HG02973 (cell line): Measurements from ENCODE around the gene CEP295NL.
"Not testable (repeated sequence)": the region's sequence is repeated elsewhere in the genome, so short reads cannot be mapped to it uniquely, and the experiment has no call there.

Source experiments
- ATAC-seq: cut with Tn5 transposase; IDR thresholded peaks from one replicate; pipeline ENCODE4 v1.9.1; 2021; ENCODE audit warnings: moderate library complexity; ENCODE audit not compliant: unreplicated experiment

CEP295NL gene

DNA sequence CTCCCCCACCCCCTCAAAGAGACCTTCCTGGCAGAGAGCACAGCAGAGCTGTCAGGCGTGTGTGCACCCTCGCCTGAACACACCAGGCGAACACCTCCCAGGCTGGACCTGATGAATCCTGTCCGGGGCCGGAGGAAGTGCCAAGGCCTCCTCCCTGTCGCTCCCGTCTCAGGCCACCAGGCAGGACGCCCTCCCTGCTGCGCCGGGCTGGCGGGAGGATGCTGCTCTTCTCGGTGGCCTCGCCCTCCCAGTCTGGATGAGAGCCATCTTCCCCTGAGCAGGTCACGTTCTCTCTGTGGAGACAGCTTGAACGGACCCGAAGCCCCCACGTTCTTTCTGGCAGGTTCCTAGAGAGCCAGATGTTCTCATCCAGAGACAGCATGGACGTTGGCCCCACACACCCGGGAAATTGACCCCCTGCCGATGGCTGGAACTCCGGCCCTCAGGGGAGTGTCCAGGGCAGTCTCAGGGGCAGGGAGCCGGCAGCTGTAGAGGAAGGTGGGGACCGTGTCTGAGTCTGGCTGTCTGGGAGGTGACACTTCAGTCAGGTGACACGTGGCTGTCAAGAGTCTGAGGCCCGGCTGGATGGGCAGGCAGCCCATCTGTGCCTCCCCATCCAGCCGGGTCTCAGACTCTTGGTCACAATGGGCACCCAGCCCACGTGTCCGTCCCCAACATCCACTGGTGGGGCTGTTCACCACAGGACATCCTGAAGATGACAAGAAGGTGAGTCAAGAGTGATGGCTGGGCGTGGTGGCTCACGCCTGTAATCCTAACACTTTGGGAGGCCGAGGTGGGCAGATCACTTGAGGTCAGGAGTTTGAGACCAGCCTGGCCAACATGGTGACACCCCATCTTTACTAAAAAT, 27.1 kb upstream of the CEP295NL start:
- ATAC-seq: no peak

DNA sequence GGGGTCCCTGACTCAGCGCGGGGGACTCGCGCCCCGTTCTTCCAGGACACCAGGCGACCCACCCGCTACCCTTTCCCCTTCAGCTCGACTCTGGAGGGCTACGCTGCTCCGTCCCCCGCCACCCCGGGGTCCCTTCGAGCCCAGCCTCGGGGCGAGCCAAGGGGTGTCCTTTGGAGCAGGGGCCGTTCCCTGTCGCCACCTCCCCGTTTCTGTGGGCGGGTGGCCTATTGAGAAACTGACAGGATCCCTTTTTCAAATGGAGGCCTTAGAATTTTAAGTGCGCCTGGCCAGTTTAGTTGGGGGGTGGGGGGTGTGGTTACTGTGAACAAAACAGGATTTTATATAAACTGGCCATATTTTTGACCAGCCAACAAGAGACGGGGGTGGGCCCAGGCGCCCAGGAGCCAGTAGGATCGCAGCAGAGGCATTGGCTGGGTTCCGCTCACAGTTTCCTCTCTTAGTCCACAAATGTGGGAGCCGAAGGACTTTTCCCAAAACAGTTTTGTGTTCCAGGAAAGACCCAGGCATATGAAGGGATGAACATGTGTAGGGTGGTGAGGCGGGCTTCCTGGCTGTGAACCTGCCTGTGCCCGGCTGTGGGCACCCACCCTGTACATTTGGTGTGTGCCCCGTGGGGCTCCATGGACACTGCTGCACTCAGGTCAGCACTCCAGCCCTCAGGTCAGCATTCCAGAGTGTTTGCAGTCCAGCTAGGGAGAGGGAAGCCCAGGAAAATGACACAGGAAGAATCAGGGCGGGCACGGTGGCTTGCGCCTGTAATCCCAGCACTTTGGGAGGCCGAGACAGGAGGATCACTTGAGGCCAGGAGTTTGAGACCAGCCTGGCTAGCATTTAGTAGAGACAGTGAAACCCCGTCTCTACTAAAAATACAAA, 22.9 kb upstream of the CEP295NL start:
- ATAC-seq: no peak

DNA sequence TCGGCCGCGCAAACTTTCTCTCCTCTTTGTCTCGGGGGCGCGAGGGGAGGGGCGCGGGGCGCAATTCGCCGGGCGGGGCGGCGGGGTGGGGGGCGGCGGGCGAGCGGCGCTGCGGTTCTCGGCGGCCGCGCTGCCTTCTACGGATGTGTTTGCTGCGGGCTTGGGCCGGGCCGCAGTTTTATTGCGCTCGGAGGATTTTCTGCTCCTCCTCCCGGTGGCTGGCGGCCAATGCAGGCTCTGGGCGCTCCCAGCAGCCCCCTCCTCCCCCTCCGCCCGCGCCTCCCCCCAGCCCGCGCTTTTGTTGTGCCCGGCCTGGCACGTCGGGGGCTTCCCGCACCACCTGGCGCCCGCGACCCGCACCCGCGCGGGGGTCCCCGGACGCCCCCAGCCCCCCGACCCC, 22.2 kb upstream of the CEP295NL start, which contains the start of gene TIMP2:
Gene TIMP2, minus strand, starts transcription at position 154 of the 400 bp plus-strand sequence. CDS start 299 bp downstream, outside the sequence.
- no peak for ATAC-seq

DNA sequence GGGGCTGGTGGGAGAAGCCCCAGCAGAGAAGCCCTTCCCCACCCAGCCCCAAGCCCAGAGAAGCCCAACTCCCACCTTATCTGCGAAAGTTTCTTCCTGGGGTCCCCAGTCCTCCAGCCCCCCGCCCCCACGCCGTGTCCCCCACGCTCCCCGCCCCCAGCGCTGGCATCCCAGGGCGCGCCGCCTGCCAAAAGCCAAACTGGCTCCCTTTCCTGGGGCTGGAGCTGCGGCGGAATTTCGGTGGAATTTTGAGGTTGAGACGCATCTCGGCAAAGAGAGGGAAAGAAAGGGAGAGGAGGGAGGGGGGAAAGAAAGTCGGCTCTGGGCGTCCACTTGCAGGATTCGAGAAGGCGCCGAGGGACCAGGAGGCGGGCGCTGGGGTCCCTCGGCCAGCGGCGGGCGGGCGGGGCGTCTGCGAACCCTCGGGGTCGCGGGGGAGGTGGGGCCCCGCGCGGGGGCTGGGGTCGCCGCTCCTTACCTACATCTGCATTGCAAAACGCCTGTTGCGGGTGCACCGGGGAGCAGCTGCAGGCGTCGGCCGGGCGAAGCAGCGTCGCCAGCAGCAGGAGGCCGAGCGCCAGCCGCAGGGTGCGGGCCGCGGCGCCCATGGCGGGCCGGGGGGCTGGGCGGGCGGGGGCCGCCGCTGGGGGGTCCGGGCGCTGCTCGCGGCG, 21.6 kb upstream of the CEP295NL start:
- no peak for ATAC-seq

DNA sequence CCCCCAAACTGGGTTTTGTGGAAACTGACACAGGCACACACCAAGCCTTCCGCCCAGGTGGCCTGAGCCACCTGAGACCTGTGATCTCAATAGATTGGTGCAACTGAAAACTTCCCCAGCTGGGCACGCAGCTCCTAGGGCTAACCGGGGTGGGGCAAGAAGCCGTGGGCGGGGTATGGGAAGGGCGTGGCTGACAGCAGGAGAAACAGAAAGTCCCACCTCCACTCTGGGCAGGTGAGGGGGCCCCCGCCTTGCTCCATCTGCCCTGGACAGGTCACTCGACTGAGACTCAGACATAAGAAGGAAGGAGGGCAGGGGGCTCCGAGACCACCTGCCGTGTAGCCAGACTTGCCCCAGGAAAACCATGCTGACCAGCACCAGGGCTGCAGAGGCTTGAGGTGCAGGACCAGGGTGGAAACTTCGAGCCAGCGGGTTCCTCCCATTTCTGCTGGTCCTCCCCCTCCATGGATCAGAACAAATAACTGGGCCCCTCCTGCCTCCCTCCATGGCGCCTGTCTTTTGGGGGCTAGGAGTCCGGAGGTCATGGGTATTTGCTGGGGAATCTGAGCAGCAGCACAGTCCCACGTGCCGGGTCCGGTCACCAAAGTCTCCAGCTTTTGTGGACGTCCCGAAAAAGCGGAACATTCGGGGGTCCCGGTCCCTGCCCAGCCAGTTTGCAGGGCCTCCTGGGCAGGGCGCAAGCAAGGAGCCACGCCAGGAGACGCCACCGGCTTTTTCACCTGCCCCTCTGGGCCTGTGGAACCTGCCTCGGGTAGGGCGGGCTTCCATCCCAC, 20.9 kb upstream of the CEP295NL start:
- ATAC-seq: no peak

DNA sequence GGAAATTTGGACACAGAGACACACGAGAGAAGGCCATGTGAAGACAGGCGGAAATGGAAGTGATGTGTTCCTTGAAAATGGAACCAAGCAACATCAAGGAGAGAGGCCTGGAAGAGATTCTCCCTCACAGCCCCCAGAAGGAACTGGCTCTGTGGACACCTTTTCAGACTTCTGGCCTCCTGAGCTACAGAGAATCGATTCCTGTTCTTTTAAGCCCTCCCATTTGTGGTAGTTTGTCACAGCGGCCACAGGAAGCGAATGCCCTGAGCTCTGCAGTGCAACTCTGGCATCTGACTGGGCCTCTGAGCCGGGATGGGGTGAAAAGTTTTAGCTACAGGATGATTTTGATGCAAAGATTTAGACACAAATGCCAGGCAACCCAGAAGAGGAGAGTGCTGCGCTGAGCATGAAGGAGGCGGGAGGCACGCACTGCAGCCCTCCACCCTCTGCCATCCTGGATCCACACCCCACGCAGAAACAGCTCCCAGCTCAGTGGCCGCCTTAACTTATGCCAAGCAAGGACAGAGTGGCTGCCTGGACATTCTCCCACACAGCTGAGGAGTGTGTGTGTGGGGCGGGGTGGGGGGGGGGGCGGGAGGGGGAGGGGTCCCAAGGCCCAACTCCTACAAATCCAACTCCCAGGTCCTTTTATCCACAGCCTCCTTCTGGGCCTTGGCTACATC, 20.0 kb upstream of the CEP295NL start:
- no peak for ATAC-seq

DNA sequence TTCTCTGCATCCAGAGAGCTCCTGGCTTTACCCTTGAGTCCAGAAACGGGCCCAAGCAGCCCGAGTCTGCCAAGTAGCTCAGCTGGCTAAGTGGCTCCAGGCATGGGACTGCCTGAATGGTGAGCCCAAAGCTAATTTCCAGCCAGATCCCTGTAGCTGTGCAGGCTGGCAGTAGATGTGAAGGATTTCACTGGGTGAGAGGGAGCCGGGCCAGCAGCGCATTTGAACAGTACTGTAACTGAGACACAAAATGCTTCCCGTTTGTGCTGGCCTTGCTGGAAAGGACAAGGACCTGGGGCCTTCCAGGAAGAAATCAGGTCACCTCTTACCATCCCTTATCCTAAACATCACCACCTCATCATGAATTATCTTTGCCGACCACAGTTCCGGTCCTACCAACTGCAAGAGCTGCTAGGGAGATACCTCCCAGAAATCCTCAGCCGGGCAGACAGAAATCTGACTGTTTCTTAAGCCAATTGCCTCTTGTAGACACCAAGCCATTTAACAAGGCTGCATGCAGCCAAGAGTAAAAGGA, 18.5 kb upstream of the CEP295NL start:
- no peak for ATAC-seq

DNA sequence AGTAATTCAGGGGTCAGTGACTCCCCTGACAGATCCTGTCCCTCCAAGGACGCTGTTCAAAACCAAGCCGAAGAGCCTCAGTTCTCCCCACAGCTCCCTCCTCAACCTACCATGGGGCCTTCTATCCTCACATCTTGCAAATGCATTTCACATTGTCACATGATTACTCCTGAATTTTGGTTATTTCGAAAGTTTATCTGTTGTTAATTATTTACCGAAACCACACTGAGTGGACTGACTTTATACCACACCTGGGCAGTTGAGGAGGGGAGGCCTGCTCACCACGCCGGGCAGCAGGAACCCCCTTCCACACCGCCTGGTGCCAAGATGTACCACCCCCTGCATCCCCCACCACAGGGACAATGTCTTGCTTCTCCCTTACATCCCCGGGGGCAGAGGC, 17.5 kb upstream of the CEP295NL start:
- no peak for ATAC-seq

DNA sequence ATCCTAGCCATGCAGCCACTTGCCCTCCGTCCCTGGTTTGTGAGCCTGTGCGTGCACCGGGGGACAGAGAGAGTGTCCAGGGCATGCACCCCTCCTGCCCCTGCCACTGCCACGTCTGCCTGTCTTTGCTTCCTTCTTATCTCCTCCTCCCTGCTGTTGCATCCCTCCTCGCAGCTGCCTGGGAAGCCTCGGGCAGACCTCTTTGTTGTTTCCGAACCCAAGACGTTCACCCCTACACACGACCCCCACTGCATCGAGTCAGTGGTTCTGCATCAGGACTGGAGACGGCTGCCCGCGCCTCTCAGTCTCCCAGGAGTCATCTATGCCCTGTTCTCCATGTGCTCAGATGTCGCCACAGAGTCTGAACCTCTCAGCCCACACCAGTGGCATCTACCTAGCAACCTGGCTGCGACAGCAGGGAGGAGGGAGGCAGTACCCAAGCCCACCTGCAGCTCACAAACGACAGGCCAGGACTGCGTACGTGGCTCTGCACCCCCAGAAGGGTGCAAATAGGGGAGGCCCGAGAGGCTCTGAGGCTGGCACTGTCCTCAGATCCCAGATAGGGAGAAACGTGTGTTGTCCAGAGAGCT, 17.0 kb upstream of the CEP295NL start:
- ATAC-seq: no peak

DNA sequence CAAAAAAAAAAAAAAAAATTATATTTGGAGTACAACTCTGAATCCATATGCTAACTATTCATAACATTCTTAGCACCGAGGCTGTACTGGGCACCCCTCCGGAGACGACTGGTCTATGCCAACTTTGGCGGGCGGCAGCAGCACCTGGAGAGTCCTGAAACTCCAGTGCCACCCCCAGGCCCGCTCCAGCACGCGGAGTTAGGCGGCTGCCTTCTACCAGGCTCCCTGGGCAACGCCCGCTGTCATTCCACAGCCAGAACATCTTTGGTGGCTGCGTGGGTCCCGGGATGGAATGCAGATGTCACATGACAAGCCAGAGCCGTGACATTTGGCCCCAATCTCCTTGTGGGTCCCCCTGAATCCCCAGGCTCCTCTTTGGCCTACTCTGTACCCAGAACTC, 16.0 kb upstream of the CEP295NL start:
- no peak for ATAC-seq

DNA sequence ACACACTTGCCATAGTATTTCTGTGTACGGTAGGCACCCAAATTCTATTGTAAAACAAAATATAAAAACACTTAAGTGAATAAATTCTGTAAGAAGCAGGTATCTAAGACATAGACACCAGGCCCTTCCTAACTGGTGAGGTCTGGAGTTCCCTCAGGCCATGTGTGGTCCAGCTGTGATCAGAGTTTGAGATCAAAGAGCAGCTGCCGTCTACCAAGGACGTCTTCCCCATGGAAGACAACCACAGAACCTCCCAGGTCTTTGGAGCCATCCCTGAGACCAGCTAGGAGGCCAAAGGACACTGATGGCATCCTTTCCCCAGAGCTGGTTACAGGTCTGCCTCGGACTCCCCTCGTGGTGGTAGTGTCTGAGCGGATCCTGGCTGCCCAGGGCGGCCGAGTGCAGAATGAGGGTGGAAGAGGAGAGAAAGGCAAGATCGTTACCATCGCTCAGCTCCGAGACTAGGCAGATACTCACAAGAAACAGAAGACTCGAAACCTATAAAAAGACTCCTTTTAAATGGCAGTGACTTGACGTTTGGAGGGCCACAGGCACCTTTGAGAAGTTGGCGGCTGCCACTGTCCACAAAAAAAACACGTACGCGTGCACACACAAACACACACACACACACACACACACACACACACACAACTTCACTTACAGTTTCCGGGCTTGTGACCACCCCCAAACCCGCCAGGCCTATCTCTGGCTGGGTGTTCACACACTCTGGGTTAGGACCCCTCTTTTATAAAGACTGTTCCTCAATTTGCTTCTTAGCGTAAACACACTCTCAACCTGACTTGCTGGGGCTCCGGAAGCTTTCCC, 14.7 kb upstream of the CEP295NL start:
- ATAC-seq: no peak

DNA sequence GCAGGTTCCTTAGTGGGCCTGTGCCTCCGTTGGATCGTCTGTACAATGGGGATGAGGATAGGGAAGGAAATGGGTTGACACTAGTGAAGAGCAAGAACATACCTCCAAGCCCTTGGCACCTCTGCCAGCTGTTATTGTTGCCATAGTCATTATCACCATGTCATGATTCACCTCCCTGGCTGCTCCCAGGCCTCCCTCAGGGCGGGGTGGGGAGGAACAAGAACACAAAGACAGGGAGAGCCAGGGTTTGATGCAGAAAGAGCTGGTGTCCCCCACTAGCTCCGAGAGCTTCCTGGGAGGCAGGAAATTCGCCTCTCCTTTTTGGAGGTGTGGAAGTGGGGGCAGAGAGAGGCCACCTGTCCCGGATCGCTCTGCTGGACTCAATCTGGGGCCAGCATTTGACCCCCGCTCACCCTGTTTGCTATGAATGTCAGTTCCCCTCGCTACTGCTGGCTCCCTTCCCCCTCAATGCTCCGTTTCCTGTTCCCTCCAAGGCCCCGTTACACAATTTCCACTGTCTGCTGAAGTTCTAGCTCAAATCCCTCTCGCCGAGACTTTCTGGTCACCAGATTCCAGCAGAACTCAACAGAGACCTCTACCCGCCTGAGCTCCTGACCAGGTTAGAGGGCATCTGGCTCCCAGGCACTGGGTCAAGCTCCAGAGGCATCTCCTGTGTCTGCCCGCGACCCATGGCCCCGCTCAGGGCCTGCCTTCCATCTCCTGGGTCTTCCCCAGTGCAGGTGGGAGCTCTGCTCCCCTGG, 13.1 kb upstream of the CEP295NL start:
- no peak for ATAC-seq

DNA sequence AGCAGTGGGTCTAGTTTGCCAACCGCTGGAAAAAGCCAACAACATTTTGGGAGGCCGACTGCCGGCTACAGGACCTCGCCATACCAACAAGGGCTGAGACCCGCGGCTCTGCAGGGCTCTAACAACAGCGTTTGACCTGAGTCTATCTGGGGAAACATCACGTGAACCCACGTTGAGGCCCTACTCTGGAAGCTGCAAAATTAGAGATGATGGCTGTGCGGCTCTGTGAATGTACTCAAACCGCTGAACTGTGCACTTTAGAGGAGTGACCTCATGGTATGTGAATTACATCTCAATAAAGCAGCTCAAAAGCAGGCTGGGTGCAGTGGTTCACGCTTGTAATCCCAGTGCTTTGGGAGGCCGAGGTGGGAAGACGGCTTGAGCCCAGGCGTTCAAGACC, 10.1 kb upstream of the CEP295NL start:
- ATAC-seq: no peak

DNA sequence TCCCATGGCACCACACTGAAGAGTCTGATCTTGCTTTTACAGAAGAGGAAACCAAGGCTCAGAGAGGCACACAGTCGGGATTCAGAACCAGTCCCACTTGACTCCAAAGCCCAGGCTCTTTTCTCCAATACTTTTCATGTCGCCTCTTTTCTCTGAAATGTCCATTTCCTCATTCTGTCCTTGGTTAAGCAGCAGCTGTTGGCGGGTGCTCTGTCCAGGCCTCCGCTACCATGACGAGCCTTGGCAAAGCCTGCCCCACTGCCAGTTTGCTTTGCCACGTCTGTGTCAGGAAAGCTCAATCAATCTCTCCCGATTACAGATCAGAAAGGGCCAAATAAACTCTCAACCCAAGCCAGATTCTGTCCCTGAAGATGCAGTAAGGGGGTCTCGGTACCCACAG, 9.1 kb upstream of the CEP295NL start:
- ATAC-seq: no peak

DNA sequence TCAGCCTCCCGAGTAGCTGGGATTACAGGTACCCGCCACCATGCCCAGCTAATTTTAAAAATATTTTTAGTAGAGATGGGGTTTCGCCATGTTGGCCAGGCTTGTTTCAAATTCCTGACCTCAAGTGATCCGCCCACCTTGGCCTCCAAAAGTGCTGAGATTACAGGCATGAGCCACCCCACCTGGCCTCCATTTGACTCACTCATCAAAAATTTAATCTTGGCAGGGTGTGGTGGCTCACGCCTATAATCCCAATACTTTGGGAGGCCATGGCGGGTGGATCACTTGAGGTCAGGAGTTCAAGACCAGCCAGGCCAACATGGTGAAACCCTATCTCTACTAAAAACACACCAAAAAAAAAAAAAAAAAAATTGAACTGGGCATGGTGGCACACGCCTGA, 8.5 kb upstream of the CEP295NL start:
- not testable (repeated sequence) for ATAC-seq

DNA sequence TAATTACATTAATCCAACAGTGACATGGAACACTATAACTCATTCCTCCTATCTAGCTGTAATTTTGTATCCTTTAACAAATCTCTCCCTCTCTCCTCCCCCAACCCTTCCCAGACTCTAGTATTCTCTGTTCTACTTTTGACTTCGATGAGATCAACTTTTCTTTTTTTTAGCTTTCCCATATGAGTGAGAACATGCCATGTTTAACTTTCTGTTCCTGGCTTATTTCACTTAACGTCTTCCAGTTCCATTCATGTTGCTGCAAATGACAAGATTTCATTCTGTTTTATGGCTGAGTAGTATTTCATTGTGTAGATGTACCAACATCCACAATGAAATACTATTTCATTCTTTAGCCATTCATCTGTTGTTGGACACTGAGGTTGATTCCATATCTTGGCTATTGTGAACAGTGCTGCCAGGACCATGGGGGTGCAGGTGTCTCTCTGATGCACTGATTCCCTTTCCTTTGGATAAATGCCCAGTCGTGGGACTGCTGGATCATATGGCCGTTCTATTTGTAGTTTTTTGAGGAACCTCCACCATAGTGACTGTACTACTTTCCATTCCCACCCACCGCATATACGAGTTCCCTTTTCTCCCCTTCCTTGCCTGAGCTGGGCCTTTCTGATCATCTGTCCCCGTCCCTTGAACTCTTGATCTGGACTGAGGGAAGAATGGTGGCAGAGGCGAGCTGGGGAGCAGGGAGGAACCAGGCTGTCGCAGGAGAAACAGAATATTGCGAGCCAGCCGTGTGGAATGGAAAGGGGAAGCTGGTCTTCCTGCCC, 7.7 kb upstream of the CEP295NL start:
- no peak for ATAC-seq

DNA sequence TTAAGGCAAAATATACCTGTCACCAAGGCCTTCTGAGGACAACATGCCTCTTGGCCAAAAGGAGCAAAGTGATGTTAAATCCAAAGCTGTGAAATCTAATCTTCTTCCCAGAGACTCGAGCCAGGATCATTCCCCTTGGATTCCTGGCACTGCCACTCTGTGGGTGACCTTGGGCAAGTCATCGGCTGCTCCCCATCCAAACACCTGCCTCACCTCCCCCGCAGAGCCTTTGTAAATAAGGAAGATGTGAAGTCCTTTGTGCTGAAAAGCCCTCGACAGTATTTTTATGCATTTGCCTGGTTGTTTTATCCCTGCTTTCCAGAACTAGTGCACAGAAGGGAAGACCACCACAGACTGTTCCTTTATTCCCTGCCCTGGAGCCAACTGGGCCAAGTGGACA, 5.4 kb upstream of the CEP295NL start:
- no peak for ATAC-seq
